Kidney epithelial cell (primary cell): ENCODE data around the gene LCE1A. TPM values are rescaled to one million over a fixed set of nuclear protein-coding genes. Genes with fewer than 3 reads are reported as not detected.

Source experiments
- DNase-seq: peaks from one replicate; pipeline ENCODE4 v3.0.0-alpha.2; 2010; ENCODE audit warnings: low read depth
- H3K27me3 ChIP-seq: 2 replicates; pipeline ENCODE4 v1.6.0; 2011; ENCODE audit warnings: low read length; ENCODE audit not compliant: control insufficient read depth, insufficient read depth
- H3K36me3 ChIP-seq: 2 replicates; pipeline ENCODE4 v1.5.1; 2011; ENCODE audit warnings: low read length; ENCODE audit not compliant: control insufficient read depth, insufficient read depth
- H3K4me3 ChIP-seq: 2 replicates; pipeline ENCODE4 v1.5.1; 2011; ENCODE audit warnings: low read depth, mild to moderate bottlenecking, control low read depth, low read length
- total RNA-seq: library from RNA; depleted of rRNA; stranded (reverse); fragments of >200 nt; gene quantifications from 2 replicates; pipeline ENCODE4 v1.2.3, GENCODE V29; 2015
- TF ChIP-seq, protein P1 (sequence below): IDR thresholded peaks from 2 replicates; pipeline ENCODE4 v1.5.1; 2011; ENCODE audit warnings: mild to moderate bottlenecking, moderate library complexity, low read length, control low read depth, inconsistent platforms; ENCODE audit not compliant: insufficient read depth, poor library complexity, severe bottlenecking

LCE1A gene, protein sequence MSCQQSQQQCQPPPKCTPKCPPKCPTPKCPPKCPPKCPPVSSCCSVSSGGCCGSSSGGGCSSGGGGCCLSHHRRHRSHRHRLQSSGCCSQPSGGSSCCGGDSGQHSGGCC
- not detected in 2 replicates for total RNA-seq

GRCh38 chr1:152827173-152827572, at the start of gene LCE1A:
TSS of gene LCE1A (plus strand) at chr1:152827473. CDS start at chr1:152827473, 0 bp downstream.
- H3K4me3 ChIP-seq = no peak within 1 kb of the TSS
- no peaks in the 10 kb centered on the region for H3K27me3 ChIP-seq
- no peak for DNase-seq
- no peaks in the 10 kb centered on the region for H3K36me3 ChIP-seq
- TF ChIP-seq, protein P1, sequence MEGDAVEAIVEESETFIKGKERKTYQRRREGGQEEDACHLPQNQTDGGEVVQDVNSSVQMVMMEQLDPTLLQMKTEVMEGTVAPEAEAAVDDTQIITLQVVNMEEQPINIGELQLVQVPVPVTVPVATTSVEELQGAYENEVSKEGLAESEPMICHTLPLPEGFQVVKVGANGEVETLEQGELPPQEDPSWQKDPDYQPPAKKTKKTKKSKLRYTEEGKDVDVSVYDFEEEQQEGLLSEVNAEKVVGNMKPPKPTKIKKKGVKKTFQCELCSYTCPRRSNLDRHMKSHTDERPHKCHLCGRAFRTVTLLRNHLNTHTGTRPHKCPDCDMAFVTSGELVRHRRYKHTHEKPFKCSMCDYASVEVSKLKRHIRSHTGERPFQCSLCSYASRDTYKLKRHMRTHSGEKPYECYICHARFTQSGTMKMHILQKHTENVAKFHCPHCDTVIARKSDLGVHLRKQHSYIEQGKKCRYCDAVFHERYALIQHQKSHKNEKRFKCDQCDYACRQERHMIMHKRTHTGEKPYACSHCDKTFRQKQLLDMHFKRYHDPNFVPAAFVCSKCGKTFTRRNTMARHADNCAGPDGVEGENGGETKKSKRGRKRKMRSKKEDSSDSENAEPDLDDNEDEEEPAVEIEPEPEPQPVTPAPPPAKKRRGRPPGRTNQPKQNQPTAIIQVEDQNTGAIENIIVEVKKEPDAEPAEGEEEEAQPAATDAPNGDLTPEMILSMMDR = no peak

DNA sequence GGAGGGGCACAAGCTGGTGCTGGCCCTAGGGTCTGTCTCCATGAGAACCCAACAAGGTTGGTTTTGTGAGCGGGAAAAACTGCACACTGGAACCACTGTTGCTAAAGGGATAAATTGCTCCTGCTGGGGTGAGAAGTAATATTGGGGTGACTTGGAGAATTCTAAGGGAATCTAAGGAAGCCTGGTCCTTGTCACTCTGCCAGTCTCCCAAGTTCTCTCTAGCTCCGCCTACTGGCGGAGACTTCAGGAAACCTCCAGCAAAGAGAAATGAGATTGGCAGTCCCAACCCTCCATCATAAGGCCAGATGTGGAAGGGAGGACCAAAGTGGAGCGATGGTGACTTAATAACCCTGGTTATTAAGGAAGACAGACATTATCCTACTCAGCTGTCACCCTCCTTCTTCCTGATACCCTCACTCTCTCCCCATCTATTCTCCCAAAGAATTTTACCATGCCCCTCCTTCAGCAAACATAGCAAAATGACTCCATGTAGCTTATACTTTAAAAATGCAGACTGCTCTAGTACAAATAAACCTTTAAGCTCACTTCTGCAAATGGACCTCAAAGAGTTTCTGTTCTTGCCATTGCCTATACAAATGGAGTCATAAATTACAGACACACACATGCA, 49.6 kb upstream of the LCE1A start:
- no peak for DNase-seq
- TF ChIP-seq, protein P1 = peak; percentile 37
- H3K27me3 ChIP-seq = no peaks in the 10 kb centered on the region
- no peaks in the 10 kb centered on the region for H3K36me3 ChIP-seq
- no peak overlapping the region for H3K4me3 ChIP-seq

GRCh38 chr1:152783095-152783494, 44.2 kb upstream of the LCE1A start:
- no peak for DNase-seq
- TF ChIP-seq, protein P1 = no peak
- Histone ChIP-seq H3K4me3 (no peak overlapping the region), H3K27me3 (no peaks in the 10 kb centered on the region), H3K36me3 (no peaks in the 10 kb centered on the region)

DNA sequence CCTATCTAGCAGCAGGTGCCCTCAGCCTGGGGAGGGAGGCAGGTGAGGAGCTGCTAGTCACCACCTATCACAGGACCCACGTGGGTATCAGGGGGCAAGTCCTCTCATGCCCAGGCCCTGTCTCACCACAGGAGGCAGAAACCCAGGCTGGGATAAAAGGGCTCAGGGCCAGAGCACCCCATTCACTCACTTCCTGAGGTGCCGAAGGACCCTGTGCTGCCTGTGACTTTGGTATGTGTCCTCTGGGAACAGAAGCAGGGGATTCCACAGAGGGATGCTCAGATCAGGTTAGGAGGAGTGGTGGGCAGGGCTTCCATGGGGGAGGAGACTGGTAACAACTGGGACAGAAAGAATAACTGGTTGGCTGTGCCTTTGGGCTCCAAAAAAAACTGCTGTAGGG, 41.2 kb upstream of the LCE1A start, which contains the start of gene LCE1E:
Gene LCE1E, plus strand, starts transcription at position 181 of the 400 bp plus-strand sequence. CDS start 1,043 bp downstream, outside the sequence.
- H3K27me3 ChIP-seq = no peaks in the 10 kb centered on the region
- TF ChIP-seq, protein P1 = no peak
- no peak for DNase-seq
- H3K4me3 ChIP-seq = no peak within 1 kb of the TSS
- H3K36me3 ChIP-seq = no peaks in the 10 kb centered on the region

DNA sequence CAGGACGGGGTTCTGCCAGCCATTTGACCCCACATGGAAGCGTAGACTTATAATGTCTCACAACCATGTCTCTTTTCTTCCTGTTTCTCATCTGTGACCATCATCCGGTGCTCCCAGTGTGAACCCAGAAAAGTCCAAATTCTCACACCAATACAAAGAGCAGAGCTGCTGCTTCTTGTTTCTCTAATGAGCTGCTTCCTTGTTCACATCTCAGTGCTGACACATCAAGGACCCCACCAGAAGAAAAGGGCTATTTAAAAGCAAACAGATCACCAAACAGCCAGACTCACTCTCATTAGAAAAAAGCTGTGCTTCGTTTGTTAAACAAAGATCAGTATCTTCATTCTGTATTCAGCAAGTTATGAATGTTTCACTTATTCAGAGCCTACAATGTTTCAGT, 31.6 kb upstream of the LCE1A start:
- Histone ChIP-seq H3K4me3 (no peak overlapping the region), H3K27me3 (no peaks in the 10 kb centered on the region), H3K36me3 (no peaks in the 10 kb centered on the region)
- DNase-seq = no peak
- TF ChIP-seq, protein P1 = no peak

DNA sequence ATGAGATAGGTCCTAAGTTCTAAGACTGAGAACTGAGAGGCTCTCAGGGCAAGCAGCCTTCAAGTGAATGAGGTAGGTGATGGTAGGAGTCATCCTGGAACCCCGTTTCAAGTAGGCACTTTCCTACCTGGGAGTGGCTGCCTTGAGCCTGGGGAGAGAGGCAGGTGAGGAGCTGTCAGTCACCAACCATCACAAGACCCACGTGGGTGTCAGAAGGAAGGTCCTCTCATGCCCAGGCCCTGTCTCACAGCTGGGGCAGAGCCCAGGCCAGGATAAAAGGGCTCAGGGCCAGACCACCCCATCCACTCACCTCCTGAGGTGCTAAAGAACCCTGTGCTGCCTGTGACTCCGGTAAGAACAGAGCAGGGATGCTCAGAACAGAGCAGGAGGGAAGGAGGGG, 30.9 kb upstream of the LCE1A start, which contains the start of gene LCE1D:
Gene LCE1D, plus strand, starts transcription at position 301 of the 400 bp plus-strand sequence. CDS start 1,074 bp downstream, outside the sequence.
- Histone ChIP-seq H3K4me3 (no peak within 1 kb of the TSS), H3K36me3 (no peaks in the 10 kb centered on the region), H3K27me3 (no peaks in the 10 kb centered on the region)
- DNase-seq = no peak
- TF ChIP-seq, protein P1 = no peak
